ENCODE results near the gene CD248. TPM values are rescaled to one million over a fixed set of nuclear protein-coding genes. Genes with fewer than 3 reads are reported as not detected.

CD248 gene
- total RNA-seq, 1 experiment from 2014 or later = not detected

DNA sequence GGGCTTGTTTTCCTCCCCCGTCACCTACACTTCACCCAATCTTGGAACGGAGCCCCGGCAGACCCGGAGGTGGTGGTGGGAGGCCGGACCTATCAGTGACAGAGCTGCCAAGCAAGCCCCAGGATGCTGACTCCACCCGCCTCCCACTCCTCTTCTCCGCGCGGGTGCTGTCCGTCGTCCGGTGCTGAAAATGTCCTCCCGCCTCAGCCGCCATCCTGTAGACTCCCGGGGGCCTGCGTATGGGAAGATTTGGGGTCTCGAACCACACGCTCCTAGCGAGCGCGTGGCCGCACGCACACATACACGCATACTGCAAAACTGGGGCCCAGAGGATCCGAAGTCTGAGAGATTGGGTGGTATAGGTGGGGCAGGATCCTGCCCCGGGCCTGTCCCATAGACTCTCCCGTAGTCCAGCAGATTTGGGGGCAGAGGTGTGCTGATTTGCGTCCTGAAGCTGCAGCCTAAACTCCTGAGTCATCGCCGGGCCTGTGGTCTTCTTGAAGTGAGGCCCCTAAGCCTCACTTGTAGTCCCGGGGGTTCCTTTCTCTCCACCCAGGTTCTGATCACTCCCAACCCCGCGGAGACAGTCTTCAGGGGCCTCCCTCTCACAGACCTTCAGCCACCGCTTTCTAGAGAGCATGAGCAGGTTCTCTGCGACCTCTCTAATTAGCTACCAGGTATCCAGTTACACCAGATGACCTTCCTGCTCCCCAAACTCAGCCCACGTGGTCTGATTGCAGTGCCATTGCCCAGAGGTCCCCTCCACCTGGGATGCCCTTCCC is 27.1 kb downstream of the CD248 start:
- no peak for DNase-seq (ENCODE audit: low read depth)

DNA sequence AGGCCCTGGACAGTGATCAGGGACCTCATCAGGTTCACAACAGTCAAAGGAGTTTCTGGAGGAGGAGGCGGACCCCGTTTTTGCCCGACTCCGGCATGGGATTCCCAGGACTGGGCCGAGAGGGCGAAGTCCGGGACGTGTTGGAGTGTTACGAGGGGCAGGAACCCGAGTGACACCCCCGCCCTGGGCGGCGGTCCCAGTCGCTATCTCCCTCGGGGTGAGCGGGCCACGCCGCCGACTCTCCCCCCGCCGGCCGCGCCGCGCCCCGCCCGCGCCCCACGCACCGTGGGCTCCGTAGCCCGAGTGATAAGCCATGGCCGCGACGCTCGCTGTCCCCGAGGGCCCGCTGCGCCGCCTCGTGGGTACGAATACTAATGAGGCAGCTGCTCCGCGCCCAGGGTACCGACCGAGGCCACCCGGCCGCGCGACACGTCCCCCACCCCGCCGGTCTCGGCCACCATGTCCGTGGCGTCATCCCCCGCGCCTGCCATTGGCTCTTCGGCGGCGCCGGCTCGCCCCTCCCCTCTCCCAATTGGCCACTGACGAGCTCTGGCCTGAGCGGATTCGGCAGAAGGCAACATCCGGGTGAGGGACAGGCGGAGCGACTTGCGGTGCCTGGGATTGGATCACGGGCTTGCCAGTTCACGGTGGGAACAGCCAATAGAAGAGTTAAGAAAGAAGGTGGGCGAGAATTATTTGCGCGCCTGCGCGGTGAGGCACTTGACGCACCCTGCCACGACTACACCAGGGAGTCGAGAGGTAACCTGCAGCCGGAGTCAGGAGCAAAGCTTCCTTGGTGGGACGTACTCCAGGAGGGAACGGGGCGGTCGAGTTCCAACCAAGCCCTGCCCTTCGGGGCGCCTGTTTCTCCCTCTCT is 27.9 kb downstream of the CD248 start, which contains the start of gene YIF1A:
Gene YIF1A (minus strand): TSS at position 473 of the 877 bp plus-strand sequence. CDS start 158 bp downstream, at position 315.
- peak; percentile 99 for DNase-seq (ENCODE audit: low read depth)

GRCh38 chr11:66287889-66288670 is 28.8 kb downstream of the CD248 start:
- DNase-seq (ENCODE audit: low read depth) = no peak

DNA sequence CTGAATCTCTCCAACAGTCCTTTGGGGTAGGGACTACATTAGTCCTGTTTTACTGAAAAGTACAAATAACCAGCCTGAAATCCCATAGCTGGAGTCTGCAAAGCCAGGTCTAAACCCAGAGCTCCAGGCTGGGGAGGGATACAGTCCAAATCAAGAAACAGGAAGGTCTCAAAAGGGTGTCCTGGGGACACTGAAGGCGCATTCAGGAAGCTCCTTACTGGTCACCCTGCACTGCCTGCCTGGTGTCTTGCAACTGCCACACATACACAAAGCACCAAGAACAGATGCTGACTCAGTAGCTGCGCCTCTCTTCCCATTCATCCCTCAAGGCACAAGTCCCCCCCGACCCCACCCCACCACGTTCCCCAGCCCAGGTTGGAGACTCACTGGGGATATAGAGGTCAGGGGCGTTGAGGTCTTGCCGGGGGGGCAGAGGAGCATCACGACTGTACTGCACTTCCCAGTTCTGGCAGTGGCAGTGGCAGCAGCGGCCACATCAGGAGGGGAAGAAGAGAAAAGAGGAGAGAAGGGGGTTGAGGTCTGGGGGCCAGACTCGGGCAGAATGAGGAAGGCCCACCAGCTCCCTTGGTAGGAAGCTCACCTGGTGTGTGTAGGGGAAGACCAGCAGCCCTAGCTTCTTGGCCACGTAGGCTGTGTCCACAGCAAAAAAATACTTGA is 29.5 kb downstream of the CD248 start:
- DNase-seq (ENCODE audit: low read depth) = no peak

- no peak for DNase-seq (ENCODE audit: low read depth)
These were observed 30.1 kb downstream of the CD248 start for GRCh38 chr11:66286699-66287098.

DNA sequence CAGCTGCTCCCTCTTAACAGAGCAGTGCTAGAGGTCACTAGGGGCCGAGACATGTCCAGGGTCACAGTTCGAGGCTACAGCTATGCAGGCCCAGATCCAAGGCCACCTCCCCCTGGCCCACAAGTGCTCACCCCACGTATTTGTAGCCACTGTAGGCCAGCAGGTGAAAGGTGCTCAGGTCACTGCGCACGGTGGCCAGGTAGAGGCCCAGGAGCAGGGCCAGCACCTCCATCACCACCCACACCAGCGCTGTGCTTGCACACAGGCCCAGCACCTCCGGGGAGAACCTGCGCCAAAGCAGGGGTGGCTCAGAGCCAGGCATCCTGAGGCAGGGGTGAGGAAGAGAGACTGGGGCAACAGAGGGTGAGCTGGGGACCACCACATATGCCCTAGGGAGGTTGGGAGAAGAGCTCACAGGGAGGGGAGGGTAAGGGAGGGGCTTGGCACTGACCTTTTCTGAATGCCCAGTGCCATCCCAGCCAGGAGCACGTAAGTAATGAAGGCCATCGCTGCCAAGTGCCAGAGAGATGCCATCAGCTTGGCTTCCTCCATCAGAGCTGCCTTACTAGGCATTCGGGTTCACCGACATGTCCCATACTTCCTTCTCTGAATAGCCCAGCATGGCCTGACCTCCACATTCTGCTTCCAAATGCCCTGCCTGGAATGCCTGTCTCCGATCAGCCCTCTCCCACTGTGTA is 31.4 kb downstream of the CD248 start:
- no peak for DNase-seq (ENCODE audit: low read depth)

- DNase-seq (ENCODE audit: low read depth) = no peak
These were observed 32.2 kb downstream of the CD248 start for GRCh38 chr11:66284526-66285078.

DNA sequence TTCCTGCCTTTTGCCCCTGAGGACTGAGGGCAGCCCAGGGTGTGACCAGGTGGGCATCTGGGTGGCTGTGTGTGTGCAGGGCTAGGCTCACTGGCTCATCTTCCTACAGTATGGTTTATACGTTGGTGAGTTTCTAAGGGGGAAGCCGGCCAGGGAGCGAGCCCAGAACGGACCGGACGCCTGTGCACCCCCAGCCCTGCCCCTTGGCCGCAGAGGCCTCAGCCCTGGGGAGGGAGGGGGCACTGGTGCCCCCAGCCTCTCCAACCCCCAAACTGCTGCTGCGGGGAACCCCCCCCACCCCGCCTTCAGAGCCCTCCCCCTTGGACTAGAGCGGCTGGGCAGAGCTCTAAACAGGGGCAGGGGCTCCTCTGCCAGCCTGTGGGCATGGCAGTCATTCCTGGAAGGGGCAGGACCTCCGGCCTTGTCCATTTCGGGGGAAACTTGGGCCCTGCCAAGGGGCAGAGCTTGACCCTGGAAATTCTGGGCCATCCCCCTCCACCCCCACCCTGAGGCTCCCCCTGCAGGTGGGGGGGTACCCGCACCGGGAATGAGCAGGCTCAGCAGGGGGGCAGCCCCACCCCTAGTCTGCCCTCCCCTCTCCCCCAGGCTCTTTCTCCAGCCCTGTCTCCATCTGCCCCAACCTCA is 33.3 kb downstream of the CD248 start:
- no peak for DNase-seq (ENCODE audit: low read depth)

GRCh38 chr11:66282468-66283455 is 34.1 kb downstream of the CD248 start:
- peak; percentile 92 for DNase-seq (ENCODE audit: low read depth)

GRCh38 chr11:66281776-66282467 is 34.9 kb downstream of the CD248 start:
- no peak for DNase-seq (ENCODE audit: low read depth)

DNA sequence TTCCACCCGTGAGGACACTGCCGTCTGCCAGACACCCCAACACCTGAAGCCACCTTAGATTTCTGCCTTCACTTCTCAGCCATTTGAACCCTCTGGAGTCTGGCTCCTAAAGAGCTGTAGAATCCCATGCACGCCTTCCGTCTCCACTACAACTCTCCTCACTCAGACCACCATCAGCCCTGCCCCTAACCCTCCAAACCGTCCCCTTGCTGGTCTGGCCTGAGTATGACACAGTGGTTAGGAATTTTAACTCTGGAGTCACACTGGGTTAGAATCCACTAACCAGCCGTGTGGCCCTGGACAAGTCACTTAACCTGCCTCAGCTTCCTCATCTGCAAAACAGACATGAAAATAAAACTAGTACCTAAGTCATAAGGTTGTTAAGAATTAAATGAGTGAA is 35.8 kb downstream of the CD248 start:
- peak; percentile 28 for DNase-seq (ENCODE audit: low read depth)

GRCh38 chr11:66280428-66280827 is 36.4 kb downstream of the CD248 start:
- DNase-seq (ENCODE audit: low read depth) = no peak

DNA sequence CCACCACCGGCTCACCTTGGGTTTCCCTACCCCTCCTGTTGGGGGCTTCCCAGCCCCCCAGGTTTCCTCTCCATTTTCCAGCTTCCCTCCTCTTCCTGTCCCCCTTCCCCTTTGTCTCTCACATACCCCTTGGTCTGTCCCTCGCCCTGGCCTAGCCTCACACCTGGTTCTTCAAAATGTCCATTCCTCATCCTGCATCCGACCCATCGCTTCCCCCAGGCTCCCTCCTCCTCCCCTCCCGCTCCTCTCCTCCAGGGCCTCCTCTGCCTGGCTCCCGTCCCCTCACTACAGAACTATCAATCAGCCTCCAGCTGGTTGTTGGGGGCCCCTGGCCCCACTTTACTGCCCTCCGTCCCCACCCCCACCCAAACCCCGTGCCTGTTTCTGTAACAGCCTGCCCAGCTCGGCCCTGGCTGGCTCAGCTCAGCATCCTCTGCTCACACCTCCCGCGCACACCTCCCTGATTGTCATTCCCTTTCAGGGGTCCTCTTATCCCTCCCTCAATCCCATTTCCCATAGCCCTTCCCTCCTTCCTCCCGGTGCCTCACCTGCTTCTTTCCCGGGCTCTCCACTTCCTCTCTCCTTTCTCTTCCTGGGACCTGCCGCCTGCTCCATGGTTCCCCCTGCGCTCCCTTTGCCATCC is 37.6 kb downstream of the CD248 start:
- no peak for DNase-seq (ENCODE audit: low read depth)

DNA sequence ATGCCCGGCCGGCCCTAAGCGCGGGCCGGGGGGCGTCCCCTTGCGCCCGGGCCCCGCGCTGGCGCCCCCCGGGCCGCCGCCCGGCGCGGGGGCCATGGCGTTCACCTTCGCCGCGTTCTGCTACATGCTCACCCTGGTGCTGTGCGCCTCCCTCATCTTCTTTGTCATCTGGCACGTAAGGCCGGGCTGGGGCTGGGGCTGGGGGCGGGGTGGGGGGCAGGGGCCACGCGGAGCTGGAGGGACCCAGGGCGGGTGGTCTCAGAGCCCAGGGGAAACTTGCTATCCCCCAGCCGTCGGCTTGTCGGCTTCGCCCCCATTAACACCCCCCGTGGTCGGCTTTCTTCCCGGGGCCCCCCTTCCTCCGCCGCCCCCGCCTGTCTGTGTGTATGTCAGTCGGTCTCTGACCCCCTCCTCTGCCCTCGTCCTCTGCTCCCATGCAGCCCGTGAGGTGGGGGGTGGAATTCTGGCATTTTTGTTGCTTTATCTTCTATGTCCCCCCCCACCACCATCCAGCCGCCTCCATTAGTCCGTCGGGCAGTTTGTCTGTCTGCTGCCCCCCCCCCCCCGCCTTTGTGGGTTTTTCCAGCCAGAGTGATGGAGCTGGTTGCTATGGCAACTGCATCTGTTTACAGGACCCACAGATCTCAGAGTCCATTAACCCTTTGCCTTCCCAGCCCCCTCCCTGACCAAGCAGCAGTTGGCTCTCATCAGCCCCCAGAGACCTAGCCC is 38.3 kb downstream of the CD248 start:
- DNase-seq (ENCODE audit: low read depth) = no peak

DNA sequence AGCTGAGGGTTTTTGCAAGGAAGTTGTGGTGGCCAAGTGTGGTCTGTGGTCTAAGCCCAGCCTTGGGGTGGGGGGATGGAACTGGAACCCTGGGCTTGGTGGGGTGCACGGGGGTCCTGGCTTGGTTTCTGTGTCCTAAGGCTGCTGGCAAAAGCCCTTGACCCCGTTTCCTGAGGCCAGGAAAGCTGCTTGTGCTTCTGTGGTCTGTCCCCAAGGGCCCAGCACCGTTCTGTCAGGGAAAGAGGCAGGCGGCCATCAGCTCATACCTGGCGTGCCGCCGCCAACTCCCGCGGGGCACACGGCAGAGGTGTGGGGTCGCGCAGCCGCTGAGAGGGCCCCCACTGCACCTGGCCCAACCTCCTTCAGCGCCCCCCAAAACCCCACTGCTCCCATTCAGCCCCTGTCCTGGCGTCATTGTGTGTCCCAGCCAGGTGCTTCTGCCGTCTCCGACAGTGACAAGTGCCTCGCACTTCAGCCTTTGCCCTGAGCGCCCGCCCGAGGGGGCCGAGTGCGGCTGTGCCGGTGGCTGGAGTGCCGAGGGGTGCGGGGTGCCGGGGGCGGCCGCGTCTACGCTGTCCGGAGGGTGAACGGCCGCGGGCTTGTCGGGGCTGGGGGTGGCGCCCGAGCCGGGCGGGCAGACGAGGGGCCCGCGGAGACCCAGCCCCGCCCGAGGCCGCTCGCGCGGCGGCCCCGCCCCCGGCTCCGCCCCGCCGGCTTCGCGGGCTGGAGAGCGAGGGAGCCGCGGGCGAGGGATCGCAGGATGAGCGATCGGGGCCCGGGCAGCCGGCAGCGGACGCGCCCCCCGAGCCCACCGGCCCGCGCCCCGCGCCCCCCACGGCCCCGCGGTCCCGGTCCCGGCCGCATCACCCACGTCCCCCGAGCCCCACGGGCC is 39.1 kb downstream of the CD248 start, which contains the start of gene CNIH2:
Gene CNIH2 (plus strand): TSS at position 705 of the 892 bp plus-strand sequence. CDS start 282 bp downstream, outside the sequence.
- no peak for DNase-seq (ENCODE audit: low read depth)
